PC-9 (cell line): ENCODE data around the gene PDK3. TPM values are rescaled to one million over a fixed set of nuclear protein-coding genes. Genes with fewer than 3 reads are reported as not detected.

Experiments
- BruUV-seq: library from RNA; stranded (reverse); fragments of 400-500 nt; replicated peaks from 2 replicates; lab custom pipeline; 2021; lab: Mats Ljungman, UMichigan
- CTCF ChIA-PET: fragments of 300-600 bp; sonication (Branson Sonifier 250); formaldehyde crosslinking; loops from one replicate; lab custom pipeline; 2022; ENCODE audit warnings: antibody characterized with exemption; lab: Charles Lee
- POLR2A ChIA-PET: fragments of 300-600 bp; sonication (Branson Sonifier 250); formaldehyde crosslinking; loops from one replicate; lab custom pipeline; 2022; ENCODE audit warnings: antibody characterized with exemption; ENCODE audit not compliant: unreplicated experiment; lab: Charles Lee
- DNase-seq, 2 experiments: peaks; one replicate each; pipeline versions ENCODE4 v3.0.0 to v3.0.0-alpha.2; 2015 to 2022; ENCODE audit warnings: mixed read lengths in 1 of 2
- H2AFZ ChIP-seq: fragments of 200-600 bp; sonication (generic); 2 replicates; pipeline ENCODE4 v1.8.1; 2017; ENCODE audit warnings: antibody characterized with exemption
- H3F3A ChIP-seq: fragments of 200-600 bp; sonication (generic); 2 replicates; pipeline ENCODE4 v1.8.1; 2017; ENCODE audit warnings: antibody characterized with exemption, mild to moderate bottlenecking, low read depth; ENCODE audit not compliant: insufficient read depth
- H3K27ac ChIP-seq: fragments of 200-600 bp; sonication (generic); 2 replicates; pipeline ENCODE4 v1.6.1; 2016; ENCODE audit warnings: mixed run types
- H3K27me3 ChIP-seq: fragments of 200-600 bp; sonication (generic); 2 replicates; pipeline ENCODE4 v1.6.1; 2016; ENCODE audit warnings: low read depth, mixed run types; ENCODE audit not compliant: insufficient read depth
- H3K36me3 ChIP-seq: fragments of 200-600 bp; sonication (generic); 2 replicates; pipeline ENCODE4 v1.6.1; 2016; ENCODE audit warnings: low read depth, mixed run types
- H3K4me1 ChIP-seq: fragments of 200-600 bp; sonication (generic); replicated peaks from 2 replicates; pipeline ENCODE4 v1.6.1; 2016; ENCODE audit warnings: mixed run types; ENCODE audit not compliant: insufficient read depth
- H3K4me2 ChIP-seq: fragments of 200-600 bp; sonication (generic); 2 replicates; pipeline ENCODE4 v1.6.1; 2017; ENCODE audit warnings: mixed run types
- H3K4me3 ChIP-seq: fragments of 200-600 bp; sonication (generic); 2 replicates; pipeline ENCODE4 v1.6.1; 2016; ENCODE audit warnings: mixed run types
- H3K79me2 ChIP-seq: fragments of 200-600 bp; sonication (generic); 2 replicates; pipeline ENCODE4 v1.6.1; 2017; ENCODE audit warnings: low read depth, mixed run types
- H3K9me2 ChIP-seq: fragments of 200-600 bp; sonication (generic); 2 replicates; pipeline ENCODE4 v1.8.1; 2017; ENCODE audit warnings: mild to moderate bottlenecking; ENCODE audit not compliant: insufficient read depth
- H3K9me3 ChIP-seq: fragments of 200-600 bp; sonication (generic); 2 replicates; pipeline ENCODE4 v1.8.1; 2016; ENCODE audit warnings: low read depth; ENCODE audit not compliant: insufficient read depth
- H4K20me1 ChIP-seq: fragments of 200-600 bp; sonication (generic); 2 replicates; pipeline ENCODE4 v1.8.1; 2017; ENCODE audit not compliant: insufficient read depth
- EZH2 ChIP-seq: fragments of 200-600 bp; sonication (generic); IDR thresholded peaks from 2 replicates; pipeline ENCODE4 v1.8.0; 2017; ENCODE audit warnings: antibody characterized with exemption, low read depth
- intact Hi-C: fragments of 100-400 bp; cut with micrococcal nuclease; formaldehyde crosslinking; loops from one replicate; pipeline ENCODE4 v1.10.0; 2022; ENCODE audit not compliant: unreplicated experiment
- total RNA-seq: library from RNA; stranded (reverse); gene quantifications from 2 replicates; pipeline ENCODE4 v1.2.3, GENCODE V29; 2021
- TF ChIP-seq, protein P1 (sequence below): fragments of 200-600 bp; sonication (generic); conservative IDR thresholded peaks from 2 replicates; pipeline ENCODE4 v1.6.1; 2017; ENCODE audit warnings: mixed run types, antibody characterized with exemption, mild to moderate bottlenecking, moderate library complexity

PDK3 gene
- total RNA-seq, 1 experiment from 2014 or later: 19.4 TPM

DNA sequence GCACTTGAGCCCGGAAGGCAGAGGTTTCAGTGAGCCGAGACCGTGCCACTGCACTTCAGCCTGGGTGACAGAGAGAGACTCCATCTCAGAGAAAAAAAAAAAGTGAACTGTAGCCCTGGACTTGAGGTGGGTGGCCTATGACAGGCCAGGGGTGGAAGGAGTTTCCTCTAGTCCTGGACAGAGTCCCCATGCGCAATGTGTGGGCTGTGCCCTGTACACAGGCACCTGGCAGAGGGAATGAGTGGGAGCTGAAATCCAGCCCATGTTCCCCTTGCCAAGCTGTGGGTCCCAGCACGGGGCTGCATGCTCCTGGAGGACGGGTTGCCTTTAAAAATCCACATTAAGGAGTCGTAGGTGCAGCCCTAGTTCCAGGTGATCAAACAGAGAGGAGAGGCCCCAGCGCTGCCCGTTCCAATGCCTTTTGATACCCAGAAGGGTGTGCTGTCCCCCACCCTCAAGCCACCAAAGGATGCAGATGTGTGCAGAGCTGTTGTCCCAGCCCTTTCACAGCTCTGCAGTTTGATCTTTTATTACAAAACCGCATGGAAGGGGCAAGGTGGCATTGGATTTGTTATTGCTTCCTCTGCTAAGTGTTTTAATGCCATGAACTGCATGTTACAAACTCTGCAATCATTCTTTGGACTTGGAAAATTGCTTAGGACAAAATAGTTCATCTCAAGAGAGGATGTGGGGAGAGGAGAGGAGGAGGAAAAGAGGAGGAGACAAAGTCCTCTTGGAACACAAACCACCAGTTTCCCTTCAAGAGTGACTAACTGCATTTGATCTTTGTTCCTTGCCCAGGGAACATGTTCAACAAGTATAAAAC is 38.0 kb upstream of the PDK3 start:
- DNase-seq: no peak
- Histone ChIP-seq H2AFZ (no peak overlapping the region), H3K9me2 (no peaks in the 10 kb centered on the region), H4K20me1 (no peaks in the 10 kb centered on the region), H3F3A (no peaks in the 10 kb centered on the region), H3K4me2 (no peak overlapping the region), H3K36me3 (no peaks in the 10 kb centered on the region), H3K79me2 (no peaks in the 10 kb centered on the region), H3K9me3 (no peaks in the 10 kb centered on the region), H3K27ac (no peak overlapping the region), H3K4me3 (no peak overlapping the region), H3K4me1 (no peaks in the 10 kb centered on the region), H3K27me3 (peaks cover 10% of the 10 kb centered on the region; the same call in 1 of the 2 replicates)
- ChIA-PET POLR2A (no interaction called here), CTCF (no interaction called here)
- TF ChIP-seq, protein P1, sequence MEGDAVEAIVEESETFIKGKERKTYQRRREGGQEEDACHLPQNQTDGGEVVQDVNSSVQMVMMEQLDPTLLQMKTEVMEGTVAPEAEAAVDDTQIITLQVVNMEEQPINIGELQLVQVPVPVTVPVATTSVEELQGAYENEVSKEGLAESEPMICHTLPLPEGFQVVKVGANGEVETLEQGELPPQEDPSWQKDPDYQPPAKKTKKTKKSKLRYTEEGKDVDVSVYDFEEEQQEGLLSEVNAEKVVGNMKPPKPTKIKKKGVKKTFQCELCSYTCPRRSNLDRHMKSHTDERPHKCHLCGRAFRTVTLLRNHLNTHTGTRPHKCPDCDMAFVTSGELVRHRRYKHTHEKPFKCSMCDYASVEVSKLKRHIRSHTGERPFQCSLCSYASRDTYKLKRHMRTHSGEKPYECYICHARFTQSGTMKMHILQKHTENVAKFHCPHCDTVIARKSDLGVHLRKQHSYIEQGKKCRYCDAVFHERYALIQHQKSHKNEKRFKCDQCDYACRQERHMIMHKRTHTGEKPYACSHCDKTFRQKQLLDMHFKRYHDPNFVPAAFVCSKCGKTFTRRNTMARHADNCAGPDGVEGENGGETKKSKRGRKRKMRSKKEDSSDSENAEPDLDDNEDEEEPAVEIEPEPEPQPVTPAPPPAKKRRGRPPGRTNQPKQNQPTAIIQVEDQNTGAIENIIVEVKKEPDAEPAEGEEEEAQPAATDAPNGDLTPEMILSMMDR: no peak
- TF ChIP-seq EZH2: no peak
- BruUV-seq: no TSS peak
- intact Hi-C loops: no loop called here

DNA sequence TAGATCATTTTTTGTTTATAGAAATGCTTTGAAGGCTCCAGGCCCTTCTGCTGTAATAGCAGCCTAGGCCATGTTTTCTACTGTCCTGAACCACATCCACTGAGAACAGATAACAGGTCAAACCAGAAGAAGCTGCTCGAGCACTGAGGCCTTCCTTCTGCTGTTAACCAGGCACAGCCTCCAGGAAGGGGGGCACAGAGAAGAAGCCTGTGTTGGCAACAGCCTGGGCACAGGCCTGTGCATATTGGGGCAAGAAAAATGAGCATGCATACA is 37.4 kb upstream of the PDK3 start:
- no peak overlapping the region for H2AFZ ChIP-seq
- no peak for DNase-seq
- intact Hi-C loops: no loop called here
- no peak overlapping the region for H3K27ac ChIP-seq
- no peaks in the 10 kb centered on the region for H3K9me2 ChIP-seq
- no peaks in the 10 kb centered on the region for H4K20me1 ChIP-seq
- no peaks in the 10 kb centered on the region for H3F3A ChIP-seq
- no peak overlapping the region for H3K4me3 ChIP-seq
- no peak for TF ChIP-seq EZH2
- TF ChIP-seq, protein P1: no peak
- H3K36me3 ChIP-seq: no peaks in the 10 kb centered on the region
- no TSS peak for BruUV-seq
- peaks cover 10% of the 10 kb centered on the region; the same call in 1 of the 2 replicates for H3K27me3 ChIP-seq
- H3K4me2 ChIP-seq: no peak overlapping the region
- ChIA-PET CTCF (no interaction called here), POLR2A (no interaction called here)
- no peaks in the 10 kb centered on the region for H3K9me3 ChIP-seq
- H3K4me1 ChIP-seq: no peaks in the 10 kb centered on the region
- no peaks in the 10 kb centered on the region for H3K79me2 ChIP-seq

DNA sequence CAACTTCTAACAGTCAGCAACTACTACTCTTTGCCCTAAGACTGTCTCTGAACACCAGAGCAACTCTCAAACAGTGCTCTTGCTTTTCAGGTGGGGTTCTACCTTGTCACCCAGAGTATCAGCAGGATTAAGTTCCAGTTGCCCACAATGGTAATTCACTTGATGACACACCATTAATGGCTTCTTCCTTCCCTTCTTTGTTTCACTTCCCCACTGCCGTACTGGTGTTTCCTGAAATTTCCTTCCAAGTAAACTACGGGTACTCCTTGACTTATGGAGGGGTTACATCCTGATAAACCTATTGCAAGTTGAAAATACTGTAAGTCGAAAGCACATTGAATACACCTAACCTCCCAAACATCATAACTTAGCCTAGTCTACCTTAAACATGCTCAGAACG is 36.6 kb upstream of the PDK3 start:
- H3K4me2 ChIP-seq: no peak overlapping the region
- no peaks in the 10 kb centered on the region for H3K9me2 ChIP-seq
- no peaks in the 10 kb centered on the region for H4K20me1 ChIP-seq
- peaks cover 12% of the 10 kb centered on the region; the same call in 1 of the 2 replicates for H3K27me3 ChIP-seq
- no peaks in the 10 kb centered on the region for H3K36me3 ChIP-seq
- intact Hi-C loops: no loop called here
- no peak overlapping the region for H2AFZ ChIP-seq
- no peaks in the 10 kb centered on the region for H3K4me1 ChIP-seq
- H3K9me3 ChIP-seq: no peaks in the 10 kb centered on the region
- H3K27ac ChIP-seq: no peak overlapping the region
- H3K79me2 ChIP-seq: no peaks in the 10 kb centered on the region
- TF ChIP-seq, protein P1: no peak
- TF ChIP-seq EZH2: no peak
- no peak for DNase-seq
- no peaks in the 10 kb centered on the region for H3F3A ChIP-seq
- CTCF ChIA-PET: no interaction called here
- H3K4me3 ChIP-seq: no peak overlapping the region
- no TSS peak for BruUV-seq
- POLR2A ChIA-PET: no interaction called here
